K562 (cell line): ENCODE data around the gene ITGA11. TPM values are rescaled to one million over a fixed set of nuclear protein-coding genes. Genes with fewer than 3 reads are reported as not detected.

Experiments used
- ATAC-seq: fragments of 200-7000 bp; cut with Tn5 transposase; 3 replicates; pipeline ENCODE4 v1.9.1; 2020; ENCODE audit warnings: moderate library complexity
- BruUV-seq: library from RNA; stranded (reverse); fragments of 400-500 nt; replicated peaks from 2 replicates; lab custom pipeline; 2021; lab: Mats Ljungman, UMichigan
- CTCF ChIA-PET: fragments of 300-600 bp; formaldehyde crosslinking; extraction: SDS; loops from one replicate; lab custom pipeline; 2021; ENCODE audit warnings: low intra/inter-chr PET ratio; lab: Yijun Ruan, JAX
- POLR2A ChIA-PET: fragments of 300-600, 350-650 bp; sonication (Branson Sonifier 250); formaldehyde crosslinking; extraction: SDS; loops from one replicate; lab custom pipeline; 2021; ENCODE audit warnings: antibody characterized with exemption, inconsistent platforms; lab: Yijun Ruan, JAX
- DNase-seq, 4 experiments: peaks; one replicate each; pipeline versions ENCODE4 v3.0.0 to v3.0.0-alpha.2; 2011 to 2018; ENCODE audit warnings: low spot score in 3 of 4, mixed read lengths in 3 of 4; ENCODE audit errors: extremely low read depth in 1 of 4
- FAIRE-seq: peaks from 2 replicates; lab custom pipeline; 2011; peaks lifted over from hg19 to GRCh38; lab: Jason Lieb, UNC
- H2AFZ ChIP-seq: 2 replicates; pipeline ENCODE4 v1.6.0; 2011; ENCODE audit warnings: low read depth, low read length, control low read depth, inconsistent platforms
- H3K27ac ChIP-seq: fragments of 200-600 bp; 3 replicates; pipeline ENCODE4 v1.8.0; 2011; ENCODE audit warnings: low read depth, mild to moderate bottlenecking, control low read depth, inconsistent platforms, low read length, moderate library complexity, mixed read lengths; ENCODE audit errors: extremely low read depth
- H3K27me3 ChIP-seq, 2 experiments: fragments of 300-600 bp in 1 of 2; 2 replicates in 1 of 2; 3 replicates in 1 of 2; pipeline versions ENCODE4 v1.6.0 to v1.8.0; 2011; ENCODE audit warnings: inconsistent platforms in 2 of 2, low read length in 2 of 2, mild to moderate bottlenecking in 1 of 2, mixed read lengths in 1 of 2, moderate library complexity in 1 of 2; ENCODE audit not compliant: control insufficient read depth in 2 of 2, insufficient read depth in 2 of 2
- H3K36me3 ChIP-seq: fragments of 300-600 bp; 3 replicates; pipeline ENCODE4 v1.8.0; 2011; ENCODE audit warnings: mild to moderate bottlenecking, low read length, inconsistent platforms; ENCODE audit not compliant: control insufficient read depth, insufficient read depth
- H3K4me1 ChIP-seq, 2 experiments: fragments of 200-600 bp in 1 of 2; replicated peaks in 1 of 2; 2 replicates in 1 of 2; 3 replicates in 1 of 2; pipeline versions ENCODE4 v1.5.1 to v1.8.0; 2011; ENCODE audit warnings: inconsistent platforms in 2 of 2, low read length in 2 of 2, mild to moderate bottlenecking in 1 of 2, mixed read lengths in 1 of 2, moderate library complexity in 1 of 2; ENCODE audit not compliant: control insufficient read depth in 2 of 2, insufficient read depth in 2 of 2
- H3K4me2 ChIP-seq: 2 replicates; pipeline ENCODE4 v1.6.1; 2011; ENCODE audit warnings: low read length, control low read depth, inconsistent platforms, mixed read lengths; ENCODE audit not compliant: insufficient read depth
- H3K4me3 ChIP-seq: fragments of 200-600 bp; sonication (generic), shearing (Covaris generic); 2 replicates; pipeline ENCODE4 v1.5.1; 2016; ENCODE audit warnings: control low read depth, inconsistent platforms
- H3K79me2 ChIP-seq: fragments of 200-600 bp; 3 replicates; pipeline ENCODE4 v1.8.0; 2011; ENCODE audit warnings: low read length, inconsistent platforms; ENCODE audit not compliant: control insufficient read depth, insufficient read depth
- H3K9ac ChIP-seq, 2 experiments: 2 replicates each; pipeline versions ENCODE4 v1.6.0 to v1.6.1; 2011; ENCODE audit warnings: low read depth in 2 of 2, low read length in 2 of 2, control low read depth in 1 of 2, inconsistent platforms in 1 of 2, mild to moderate bottlenecking in 1 of 2, mixed read lengths in 1 of 2; ENCODE audit not compliant: insufficient read depth in 1 of 2
- H3K9me1 ChIP-seq: one replicate; pipeline ENCODE4 v1.6.0; 2011; ENCODE audit warnings: inconsistent platforms, mild to moderate bottlenecking, low read length, moderate library complexity; ENCODE audit not compliant: control insufficient read depth, insufficient read depth
- H3K9me3 ChIP-seq: replicated peaks from 2 replicates; pipeline ENCODE4 v1.5.1; 2011; ENCODE audit warnings: low read depth, low read length, inconsistent platforms; ENCODE audit not compliant: control insufficient read depth, insufficient read depth
- H4K20me1 ChIP-seq: replicated peaks from 2 replicates; pipeline ENCODE4 v1.6.1; 2011; ENCODE audit warnings: low read length, inconsistent platforms, mixed read lengths; ENCODE audit not compliant: control insufficient read depth, insufficient read depth
- EZH2 ChIP-seq: IDR thresholded peaks from 2 replicates; pipeline ENCODE4 v1.6.1; 2012; ENCODE audit warnings: low read depth, mild to moderate bottlenecking, inconsistent platforms, low read length, borderline replicate concordance
- GMEB1 ChIP-seq: fragments of 250-450 bp; sonication (Bioruptor Pico); IDR thresholded peaks from 2 replicates; pipeline ENCODE4 v1.4.0; 2020; ENCODE audit warnings: mild to moderate bottlenecking
- SMAD3 ChIP-seq: fragments of 450-650 bp; formaldehyde crosslinking; conservative IDR thresholded peaks from 2 replicates; pipeline ENCODE4 v1.4.0; 2020; ENCODE audit warnings: mild to moderate bottlenecking
- SMAD4 ChIP-seq: fragments of 250-450 bp; sonication (Bioruptor Pico); conservative IDR thresholded peaks from 2 replicates; pipeline ENCODE4 v1.8.0; 2021; ENCODE audit warnings: inconsistent platforms, mild to moderate bottlenecking, moderate library complexity
- WGBS: fragments of 100-300 bp; shearing (Covaris generic); methylation state at CpG from one replicate; pipeline ENCODE4 v1.1.6; 2016; ENCODE audit warnings: low coverage, mixed read lengths; ENCODE audit not compliant: insufficient coverage; ENCODE audit errors: missing lambda C conversion rate; 5-methylcytosine and 5-hydroxymethylcytosine counted together
- in situ Hi-C: fragments of 300-500 bp; cut with MboI; formaldehyde crosslinking; loops from 4 replicates; pipeline ENCODE4 v1.15.0; 2018; ENCODE audit warnings: inconsistent platforms, mixed read lengths
- intact Hi-C: fragments of 100-400 bp; cut with micrococcal nuclease; formaldehyde crosslinking; loops from 2 replicates; pipeline ENCODE4 v1.14.2; 2022
- polyA plus RNA-seq, 8 experiments: library from polyadenylated mRNA; depleted of rRNA in 4 of 8; stranded (reverse) in 5 of 8; unstranded in 3 of 8; fragments of >200 nt; fragmentation: Nextera tagmentation in 2 of 8; fragmentation: Illumina TruSeq in 1 of 8; extraction: Ambion mirVana in 2 of 8; extraction: Trizol in 1 of 8; gene quantifications; 2 replicates each; pipeline versions ENCODE4 v1.2.1 to v1.2.3, GENCODE V29; 2011 to 2014; ENCODE audit warnings: inconsistent platforms in 1 of 8, missing spikeins in 1 of 8
- total RNA-seq, 7 experiments: library from RNA; depleted of rRNA in 6 of 7; stranded (reverse); fragments of >200 nt in 6 of 7; fragmentation: Illumina TruSeq in 2 of 7; extraction: Trizol in 2 of 7; gene quantifications; 2 replicates each; pipeline versions ENCODE4 v1.2.1 to v1.2.3, GENCODE V29; 2011 to 2021; ENCODE audit warnings: low replicate concordance in 1 of 7

Gene ITGA11
- total and polyA plus RNA-seq, 9 of the 15 experiments (the other 6 are each of a cell fraction or from before 2014, with no cell fraction given): 0.01 TPM; not detected in 8

DNA sequence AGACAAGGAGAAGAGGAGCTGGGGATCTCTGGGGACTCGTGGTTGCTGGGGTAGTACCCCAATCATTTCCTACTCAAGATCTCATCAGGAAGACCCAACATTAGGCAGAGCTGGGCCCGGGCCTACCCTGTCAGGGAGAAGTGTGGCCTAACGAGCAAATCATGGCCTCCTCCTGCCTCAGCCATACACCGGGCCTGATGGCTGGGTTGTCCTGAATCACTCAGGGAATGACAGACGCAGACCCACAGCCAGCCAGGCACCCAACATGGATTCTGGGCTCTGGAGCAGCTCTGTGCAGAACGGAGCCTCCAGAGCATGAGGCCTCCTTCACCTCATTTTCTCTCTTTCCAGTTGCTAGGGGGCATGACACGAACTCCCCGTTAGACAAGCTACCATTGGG is 19.7 kb downstream of the ITGA11 start:
- Histone ChIP-seq H3K36me3 (no peaks in the 10 kb centered on the region), H3K4me2 (no peak overlapping the region), H3K27me3 (peaks cover 3 to 16% of the 10 kb centered on the region in 2 experiments; a peak in 4 of 5 replicates), H3K79me2 (no peaks in the 10 kb centered on the region), H3K27ac (no peak overlapping the region), H3K9me1 (no peaks in the 10 kb centered on the region), H4K20me1 (no peaks in the 10 kb centered on the region), H3K9me3 (no peaks in the 10 kb centered on the region), H3K4me1 (peaks cover 0 to 14% of the 10 kb centered on the region in 2 experiments; a peak in 2 of 5 replicates), H3K4me3 (no peak overlapping the region), H3K9ac (no peak overlapping the region), H2AFZ (no peak overlapping the region)
- 20% methylated on average over 8 of the region's 8 CpGs for WGBS
- CTCF ChIA-PET: no interaction called here
- POLR2A ChIA-PET: interaction anchor here (0.8 kb wide), 1 partner anchor 90 kb away, joined by 3 read pairs; no protein-coding TSS in a partner anchor
- FAIRE-seq: no peak
- intact Hi-C loops (no loop called here), in situ Hi-C loops (no loop called here)
- DNase-seq: no peak
- no peak for ATAC-seq
- TF ChIP-seq SMAD4 (CRISPR knock-in tag) (no peak), GMEB1 (no peak), EZH2 (no peak)
- no TSS peak for BruUV-seq

DNA sequence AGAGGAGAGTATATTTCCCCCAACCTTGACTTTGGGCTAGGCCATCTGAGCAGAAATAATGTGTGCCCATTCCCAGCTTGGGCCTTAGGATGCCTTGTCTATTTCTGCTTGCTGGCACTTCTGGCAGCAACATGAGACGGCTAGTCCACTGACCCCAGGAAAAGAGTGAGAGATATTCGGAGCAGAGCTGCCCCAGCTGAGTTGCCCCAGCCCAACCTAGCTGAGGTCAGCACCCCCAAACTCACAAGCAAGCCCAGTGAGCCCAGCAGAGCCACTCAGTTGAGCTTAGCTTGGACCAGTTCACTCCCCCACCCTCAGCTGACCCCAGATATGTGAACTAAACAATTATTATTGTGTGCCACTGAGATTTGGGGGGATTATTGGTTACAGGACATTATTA is 20.2 kb downstream of the ITGA11 start:
- H2AFZ ChIP-seq: no peak overlapping the region
- H3K79me2 ChIP-seq: no peaks in the 10 kb centered on the region
- CTCF ChIA-PET: no interaction called here
- in situ Hi-C loops: no loop called here
- H3K4me2 ChIP-seq: no peak overlapping the region
- no peaks in the 10 kb centered on the region for H3K36me3 ChIP-seq
- DNase-seq (no peak), FAIRE-seq (no peak), ATAC-seq (no peak)
- 3% methylated on average over 2 of the region's 2 CpGs for WGBS
- H3K27ac ChIP-seq: no peak overlapping the region
- H3K9me1 ChIP-seq: no peaks in the 10 kb centered on the region
- no peaks in the 10 kb centered on the region for H3K9me3 ChIP-seq
- peaks cover 0 to 14% of the 10 kb centered on the region in 2 experiments; a peak in 2 of 5 replicates for H3K4me1 ChIP-seq
- H4K20me1 ChIP-seq: no peaks in the 10 kb centered on the region
- H3K9ac ChIP-seq: no peak overlapping the region
- BruUV-seq: no TSS peak
- intact Hi-C loops: no loop called here
- peaks cover 3 to 16% of the 10 kb centered on the region in 2 experiments; a peak in 4 of 5 replicates for H3K27me3 ChIP-seq
- no peak overlapping the region for H3K4me3 ChIP-seq
- POLR2A ChIA-PET: interaction anchor here (0.6 to 0.8 kb wide), 2 partner anchors 90 to 216 kb away, joined by 3 read pairs; no protein-coding TSS in a partner anchor
- no peak for TF ChIP-seq SMAD3 (CRISPR knock-in tag)
